HCT116 (cell line): ENCODE results near the gene C16orf95.

Source experiments
- ATF3 ChIP-seq: IDR thresholded peaks from 2 replicates; pipeline ENCODE4 v1.6.1; 2012
- ELF1 ChIP-seq: IDR thresholded peaks from 2 replicates; pipeline ENCODE4 v1.6.1; 2012; ENCODE audit warnings: low read depth, borderline replicate concordance
- EZH2 ChIP-seq: fragments of 200-600 bp; sonication (generic); IDR thresholded peaks from 2 replicates; pipeline ENCODE4 v1.6.1; 2017; ENCODE audit warnings: antibody characterized with exemption, mixed run types
- EZH2phosphoT487 ChIP-seq: fragments of 200-600 bp; IDR thresholded peaks from 2 replicates; pipeline ENCODE4 v1.6.1; 2018; ENCODE audit warnings: antibody characterized with exemption, borderline replicate concordance
- MAX ChIP-seq: IDR thresholded peaks from 2 replicates; pipeline ENCODE4 v1.6.1; 2012
- POLR2A ChIP-seq: IDR thresholded peaks from 2 replicates; pipeline ENCODE4 v1.7.0; 2011; ENCODE audit warnings: borderline replicate concordance; ENCODE audit not compliant: insufficient read depth, insufficient read length; ENCODE audit errors: extremely low read depth
- POLR2AphosphoS5 ChIP-seq: IDR thresholded peaks from 2 replicates; pipeline ENCODE4 v1.6.1; 2011; ENCODE audit warnings: mild to moderate bottlenecking, low read depth, low read length, moderate library complexity
- SIN3A ChIP-seq: IDR thresholded peaks from 2 replicates; pipeline ENCODE4 v1.6.1; 2012; ENCODE audit warnings: low read depth
- SP1 ChIP-seq: IDR thresholded peaks from 2 replicates; pipeline ENCODE4 v1.6.1; 2012; ENCODE audit warnings: low read depth
- SRF ChIP-seq: IDR thresholded peaks from 2 replicates; pipeline ENCODE4 v1.6.1; 2012; ENCODE audit warnings: low read depth
- TCF7L2 ChIP-seq: IDR thresholded peaks from 2 replicates; pipeline ENCODE4 v1.7.0; 2011; ENCODE audit warnings: borderline replicate concordance, inconsistent platforms; ENCODE audit not compliant: insufficient read depth, insufficient read length; ENCODE audit errors: extremely low read depth
- ZBTB33 ChIP-seq: IDR thresholded peaks from 2 replicates; pipeline ENCODE4 v1.6.1; 2011; ENCODE audit warnings: mild to moderate bottlenecking, low read length, moderate library complexity; ENCODE audit not compliant: insufficient replicate concordance; ENCODE audit errors: extremely low read depth
- TF ChIP-seq, protein P1 (sequence below), 3 experiments: fragments of 200-600 bp in 1 of 3; sonication (generic) in 1 of 3; IDR thresholded peaks in 2 of 3; conservative IDR thresholded peaks in 1 of 3; 2 replicates each; pipeline ENCODE4 v1.5.1; 2012 to 2017; ENCODE audit warnings: low read depth in 2 of 3, low read length in 2 of 3, antibody characterized with exemption in 1 of 3, borderline replicate concordance in 1 of 3, control low read depth in 1 of 3, mild to moderate bottlenecking in 1 of 3, mixed read lengths in 1 of 3, mixed run types in 1 of 3, moderate library complexity in 1 of 3; ENCODE audit not compliant: insufficient read depth in 1 of 3
- TF ChIP-seq, protein P2 (sequence below): IDR thresholded peaks from 2 replicates; pipeline ENCODE4 v1.6.1; 2012; ENCODE audit warnings: low read depth

- TF ChIP-seq POLR2AphosphoS5, result no peak
- no peak for TF ChIP-seq SIN3A
- no peak for TF ChIP-seq MAX
- no peak for TF ChIP-seq POLR2A
- TF ChIP-seq, protein P1, sequence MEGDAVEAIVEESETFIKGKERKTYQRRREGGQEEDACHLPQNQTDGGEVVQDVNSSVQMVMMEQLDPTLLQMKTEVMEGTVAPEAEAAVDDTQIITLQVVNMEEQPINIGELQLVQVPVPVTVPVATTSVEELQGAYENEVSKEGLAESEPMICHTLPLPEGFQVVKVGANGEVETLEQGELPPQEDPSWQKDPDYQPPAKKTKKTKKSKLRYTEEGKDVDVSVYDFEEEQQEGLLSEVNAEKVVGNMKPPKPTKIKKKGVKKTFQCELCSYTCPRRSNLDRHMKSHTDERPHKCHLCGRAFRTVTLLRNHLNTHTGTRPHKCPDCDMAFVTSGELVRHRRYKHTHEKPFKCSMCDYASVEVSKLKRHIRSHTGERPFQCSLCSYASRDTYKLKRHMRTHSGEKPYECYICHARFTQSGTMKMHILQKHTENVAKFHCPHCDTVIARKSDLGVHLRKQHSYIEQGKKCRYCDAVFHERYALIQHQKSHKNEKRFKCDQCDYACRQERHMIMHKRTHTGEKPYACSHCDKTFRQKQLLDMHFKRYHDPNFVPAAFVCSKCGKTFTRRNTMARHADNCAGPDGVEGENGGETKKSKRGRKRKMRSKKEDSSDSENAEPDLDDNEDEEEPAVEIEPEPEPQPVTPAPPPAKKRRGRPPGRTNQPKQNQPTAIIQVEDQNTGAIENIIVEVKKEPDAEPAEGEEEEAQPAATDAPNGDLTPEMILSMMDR (IDR thresholded peaks at IDR 0.05 in 2 of 3, conservative IDR thresholded peaks at IDR 0.05 in 1 of 3; ENCODE audit: borderline replicate concordance in 1 of 3, insufficient read depth in 1 of 3, low read depth in 2 of 3, low read length in 2 of 3), result no peak
- no peak for TF ChIP-seq TCF7L2
- no peak for TF ChIP-seq EZH2
- TF ChIP-seq, protein P2, sequence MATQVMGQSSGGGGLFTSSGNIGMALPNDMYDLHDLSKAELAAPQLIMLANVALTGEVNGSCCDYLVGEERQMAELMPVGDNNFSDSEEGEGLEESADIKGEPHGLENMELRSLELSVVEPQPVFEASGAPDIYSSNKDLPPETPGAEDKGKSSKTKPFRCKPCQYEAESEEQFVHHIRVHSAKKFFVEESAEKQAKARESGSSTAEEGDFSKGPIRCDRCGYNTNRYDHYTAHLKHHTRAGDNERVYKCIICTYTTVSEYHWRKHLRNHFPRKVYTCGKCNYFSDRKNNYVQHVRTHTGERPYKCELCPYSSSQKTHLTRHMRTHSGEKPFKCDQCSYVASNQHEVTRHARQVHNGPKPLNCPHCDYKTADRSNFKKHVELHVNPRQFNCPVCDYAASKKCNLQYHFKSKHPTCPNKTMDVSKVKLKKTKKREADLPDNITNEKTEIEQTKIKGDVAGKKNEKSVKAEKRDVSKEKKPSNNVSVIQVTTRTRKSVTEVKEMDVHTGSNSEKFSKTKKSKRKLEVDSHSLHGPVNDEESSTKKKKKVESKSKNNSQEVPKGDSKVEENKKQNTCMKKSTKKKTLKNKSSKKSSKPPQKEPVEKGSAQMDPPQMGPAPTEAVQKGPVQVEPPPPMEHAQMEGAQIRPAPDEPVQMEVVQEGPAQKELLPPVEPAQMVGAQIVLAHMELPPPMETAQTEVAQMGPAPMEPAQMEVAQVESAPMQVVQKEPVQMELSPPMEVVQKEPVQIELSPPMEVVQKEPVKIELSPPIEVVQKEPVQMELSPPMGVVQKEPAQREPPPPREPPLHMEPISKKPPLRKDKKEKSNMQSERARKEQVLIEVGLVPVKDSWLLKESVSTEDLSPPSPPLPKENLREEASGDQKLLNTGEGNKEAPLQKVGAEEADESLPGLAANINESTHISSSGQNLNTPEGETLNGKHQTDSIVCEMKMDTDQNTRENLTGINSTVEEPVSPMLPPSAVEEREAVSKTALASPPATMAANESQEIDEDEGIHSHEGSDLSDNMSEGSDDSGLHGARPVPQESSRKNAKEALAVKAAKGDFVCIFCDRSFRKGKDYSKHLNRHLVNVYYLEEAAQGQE, result no peak
- no peak for TF ChIP-seq SRF
- no peak for TF ChIP-seq EZH2phosphoT487
- TF ChIP-seq ATF3, result no peak
- no peak for TF ChIP-seq ELF1
- TF ChIP-seq ZBTB33, result no peak
- TF ChIP-seq SP1, result no peak
These were observed 13.5 kb upstream of the C16orf95 start for GRCh38 chr16:87330646-87331045.
